ENCODE data around the gene TNK2.

Gene TNK2

GRCh38 chr3:195844671-195845218 is 63.6 kb downstream of the TNK2 start:
- no peak overlapping the region for H3K4me3 ChIP-seq (ENCODE audit: low read depth, low read length)
- no peak for DNase-seq (ENCODE audit: low read depth)
- no peak for TF ChIP-seq CTCF (conservative IDR thresholded peaks at IDR 0.05; ENCODE audit: low read depth, low read length)

- TF ChIP-seq CTCF (conservative IDR thresholded peaks at IDR 0.05; ENCODE audit: low read depth, low read length) = no peak
- DNase-seq (ENCODE audit: low read depth) = no peak
- no peak overlapping the region for H3K4me3 ChIP-seq (ENCODE audit: low read depth, low read length)
Observed at GRCh38 chr3:195839260-195840010, 68.9 kb downstream of the TNK2 start.

- DNase-seq (ENCODE audit: low read depth) = no peak
- no peak for TF ChIP-seq CTCF (conservative IDR thresholded peaks at IDR 0.05; ENCODE audit: low read depth, low read length)
- no peak overlapping the region for H3K4me3 ChIP-seq (ENCODE audit: low read depth, low read length)
Observed at GRCh38 chr3:195838714-195839113, 69.6 kb downstream of the TNK2 start.

- no peak for TF ChIP-seq CTCF (conservative IDR thresholded peaks at IDR 0.05; ENCODE audit: low read depth, low read length)
- H3K4me3 ChIP-seq (ENCODE audit: low read depth, low read length) = no peak overlapping the region
- no peak for DNase-seq (ENCODE audit: low read depth)
Observed at GRCh38 chr3:195836476-195837135, 71.7 kb downstream of the TNK2 start.

- no peak overlapping the region for H3K4me3 ChIP-seq (ENCODE audit: low read depth, low read length)
- no peak for DNase-seq (ENCODE audit: low read depth)
- no peak for TF ChIP-seq CTCF (conservative IDR thresholded peaks at IDR 0.05; ENCODE audit: low read depth, low read length)
Observed at GRCh38 chr3:195835791-195836190, 72.6 kb downstream of the TNK2 start.

- no peak for TF ChIP-seq CTCF (conservative IDR thresholded peaks at IDR 0.05; ENCODE audit: low read depth, low read length)
- DNase-seq (ENCODE audit: low read depth) = no peak
- no peak overlapping the region for H3K4me3 ChIP-seq (ENCODE audit: low read depth, low read length)
Observed at GRCh38 chr3:195834675-195835583, 73.4 kb downstream of the TNK2 start.
